Muscle layer of colon (tissue), 2 donors: ENCODE results near the gene NRL.

Experiments used
- H3K27ac ChIP-seq: one replicate; pipeline ENCODE4 v1.7.0; 2013; ENCODE audit warnings: low read depth, mild to moderate bottlenecking, low read length, moderate library complexity
- H3K27me3 ChIP-seq, 2 donors: one replicate each; pipeline ENCODE4 v1.7.0; 2013; ENCODE audit warnings: low read length in 2 of 2, mild to moderate bottlenecking in 2 of 2; ENCODE audit not compliant: insufficient read depth in 2 of 2, control insufficient read depth in 1 of 2
- H3K36me3 ChIP-seq: one replicate; pipeline ENCODE4 v1.7.0; 2013; ENCODE audit warnings: mild to moderate bottlenecking, low read length; ENCODE audit not compliant: insufficient read depth
- H3K4me1 ChIP-seq: one replicate; pipeline ENCODE4 v1.7.0; 2013; ENCODE audit warnings: mild to moderate bottlenecking, low read length; ENCODE audit not compliant: insufficient read depth
- H3K4me3 ChIP-seq, 2 donors: one replicate each; pipeline ENCODE4 v1.7.0; 2013; ENCODE audit warnings: low read length in 2 of 2, low read depth in 1 of 2, mild to moderate bottlenecking in 1 of 2, moderate library complexity in 1 of 2
- H3K9ac ChIP-seq: one replicate; pipeline ENCODE4 v1.7.0; 2013; ENCODE audit warnings: low read length
- H3K9me3 ChIP-seq: one replicate; pipeline ENCODE4 v1.7.0; 2013; ENCODE audit warnings: mild to moderate bottlenecking, low read length
- donor health status: abdominal sarcoma.
- donor health status: Adenocarcinoma of cecum.

Gene NRL

DNA sequence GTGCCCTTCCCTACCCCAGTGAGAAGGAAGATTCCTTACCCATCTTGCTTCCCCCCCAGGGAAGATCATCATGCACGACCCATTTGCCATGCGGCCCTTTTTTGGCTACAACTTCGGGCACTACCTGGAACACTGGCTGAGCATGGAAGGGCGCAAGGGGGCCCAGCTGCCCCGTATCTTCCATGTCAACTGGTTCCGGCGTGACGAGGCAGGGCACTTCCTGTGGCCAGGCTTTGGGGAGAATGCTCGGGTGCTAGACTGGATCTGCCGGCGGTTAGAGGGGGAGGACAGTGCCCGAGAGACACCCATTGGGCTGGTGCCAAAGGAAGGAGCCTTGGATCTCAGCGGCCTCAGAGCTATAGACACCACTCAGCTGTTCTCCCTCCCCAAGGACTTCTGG, 11.3 kb downstream of the NRL start:
- no peak overlapping the region for H3K4me3 ChIP-seq
- H3K4me1 ChIP-seq: peaks cover under 1% of the 10 kb centered on the region
- no peaks in the 10 kb centered on the region for H3K9me3 ChIP-seq
- peaks cover 5% of the 10 kb centered on the region for H3K36me3 ChIP-seq
- no peak overlapping the region for H3K9ac ChIP-seq
- H3K27me3 ChIP-seq: no peaks in the 10 kb centered on the region
- H3K27ac ChIP-seq: no peak overlapping the region

DNA sequence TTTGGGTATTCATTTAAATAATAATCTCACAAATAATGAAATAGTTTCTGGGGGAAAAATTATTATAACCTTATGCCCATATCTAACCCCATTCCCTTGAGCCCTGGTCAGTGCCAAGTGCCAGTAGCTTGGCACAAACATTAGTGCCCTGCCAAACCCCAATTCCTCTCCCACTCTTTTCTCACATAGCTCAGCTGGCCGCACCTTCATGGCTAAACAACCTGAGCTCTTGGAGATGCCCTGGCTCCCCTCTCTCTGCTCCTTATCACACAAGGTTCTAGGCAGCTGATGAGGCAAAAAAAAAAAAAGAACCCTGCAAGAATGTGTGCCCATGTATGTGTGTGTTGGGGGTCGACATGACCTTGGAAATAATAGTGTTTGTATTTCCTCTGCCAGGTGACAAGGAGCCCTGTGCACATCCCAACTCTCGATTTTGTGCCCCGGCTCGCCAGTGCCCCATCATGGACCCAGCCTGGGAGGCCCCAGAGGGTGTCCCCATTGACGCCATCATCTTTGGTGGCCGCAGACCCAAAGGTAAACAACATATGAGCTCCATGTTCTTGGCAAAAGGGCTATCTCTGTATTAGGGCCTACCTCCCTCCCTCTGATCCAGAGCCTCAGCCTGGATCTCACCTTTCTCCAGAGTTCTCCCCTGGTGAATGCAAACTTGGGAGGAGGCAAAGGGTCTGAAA, 12.2 kb downstream of the NRL start:
- Histone ChIP-seq H3K4me3 (no peak overlapping the region), H3K36me3 (peaks cover 7% of the 10 kb centered on the region), H3K9me3 (no peaks in the 10 kb centered on the region), H3K27me3 (no peaks in the 10 kb centered on the region), H3K4me1 (no peaks in the 10 kb centered on the region), H3K27ac (no peak overlapping the region), H3K9ac (no peak overlapping the region)

DNA sequence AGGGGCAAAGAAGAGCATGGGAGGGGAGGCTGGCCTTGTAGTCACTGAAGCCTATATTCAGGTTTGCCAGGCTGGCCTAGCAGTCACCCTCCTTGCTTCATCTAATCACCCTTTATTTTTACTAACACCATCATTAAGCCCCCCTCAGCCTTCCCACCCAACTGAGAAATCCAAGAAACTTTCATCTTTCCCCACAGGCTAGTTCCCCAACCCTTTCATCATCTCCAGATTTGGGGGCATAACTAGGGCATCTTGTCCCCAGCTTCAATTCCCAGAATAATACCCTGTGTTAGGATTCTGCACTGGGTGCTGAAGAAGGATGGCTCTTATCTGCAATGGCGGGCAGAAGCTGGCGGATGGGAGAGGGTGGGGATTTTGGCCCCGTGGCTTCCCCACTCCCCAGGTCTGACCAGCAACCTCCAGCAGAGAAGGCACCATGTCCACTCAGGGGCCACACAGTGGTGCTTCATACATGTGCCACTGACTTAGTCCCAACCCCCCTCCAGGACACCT, 13.7 kb downstream of the NRL start:
- peaks cover 7% of the 10 kb centered on the region for H3K36me3 ChIP-seq
- H3K27ac ChIP-seq: no peak overlapping the region
- H3K9ac ChIP-seq: no peak overlapping the region

DNA sequence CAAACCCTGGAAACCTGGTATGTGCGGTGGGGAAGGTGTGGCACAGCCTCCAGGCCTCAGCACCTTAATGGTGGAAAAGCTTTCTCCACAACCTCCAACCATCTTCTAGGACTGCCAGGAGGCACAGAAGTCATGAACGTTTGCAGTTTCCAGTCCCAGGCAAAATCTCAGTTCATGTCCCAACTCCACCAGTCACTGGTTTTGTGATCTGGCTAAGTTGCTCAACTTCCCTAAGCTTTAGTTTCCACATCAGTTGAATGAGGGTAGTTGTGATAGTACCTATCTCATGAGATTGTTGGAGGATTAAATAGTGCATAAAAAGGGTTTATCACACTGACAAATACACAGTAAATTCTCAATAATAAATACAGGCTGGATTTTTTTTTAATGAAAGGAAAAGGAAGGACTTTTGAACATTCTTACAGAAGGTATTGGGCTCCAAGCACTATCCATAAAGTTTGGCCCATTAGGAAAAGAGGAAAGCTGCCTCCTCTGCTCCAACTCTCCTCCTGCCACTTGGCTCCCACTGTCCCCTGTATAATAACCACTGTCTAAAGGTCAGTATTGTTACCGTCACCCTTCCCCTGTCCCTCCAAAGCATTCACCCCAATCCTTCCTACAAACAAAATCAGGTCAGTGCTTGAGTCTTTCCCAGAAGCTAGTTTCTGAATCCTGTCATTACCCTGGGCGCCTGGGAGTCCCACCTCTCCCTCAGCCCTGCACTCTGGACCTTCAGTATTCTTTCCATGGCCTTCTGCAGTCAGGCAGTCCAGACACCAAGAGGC, 14.4 kb downstream of the NRL start:
- no peaks in the 10 kb centered on the region for H3K27me3 ChIP-seq
- peaks cover 7% of the 10 kb centered on the region for H3K36me3 ChIP-seq
- H3K9ac ChIP-seq: no peak overlapping the region
- no peak overlapping the region for H3K27ac ChIP-seq
- H3K4me3 ChIP-seq: no peak overlapping the region
- peaks cover 5% of the 10 kb centered on the region for H3K4me1 ChIP-seq
- no peaks in the 10 kb centered on the region for H3K9me3 ChIP-seq

More for the DNA sequence above, 13.7 kb downstream of the NRL start:
- Histone ChIP-seq H3K4me1 (no peaks in the 10 kb centered on the region), H3K27me3 (no peaks in the 10 kb centered on the region), H3K4me3 (no peak overlapping the region), H3K9me3 (no peaks in the 10 kb centered on the region)

DNA sequence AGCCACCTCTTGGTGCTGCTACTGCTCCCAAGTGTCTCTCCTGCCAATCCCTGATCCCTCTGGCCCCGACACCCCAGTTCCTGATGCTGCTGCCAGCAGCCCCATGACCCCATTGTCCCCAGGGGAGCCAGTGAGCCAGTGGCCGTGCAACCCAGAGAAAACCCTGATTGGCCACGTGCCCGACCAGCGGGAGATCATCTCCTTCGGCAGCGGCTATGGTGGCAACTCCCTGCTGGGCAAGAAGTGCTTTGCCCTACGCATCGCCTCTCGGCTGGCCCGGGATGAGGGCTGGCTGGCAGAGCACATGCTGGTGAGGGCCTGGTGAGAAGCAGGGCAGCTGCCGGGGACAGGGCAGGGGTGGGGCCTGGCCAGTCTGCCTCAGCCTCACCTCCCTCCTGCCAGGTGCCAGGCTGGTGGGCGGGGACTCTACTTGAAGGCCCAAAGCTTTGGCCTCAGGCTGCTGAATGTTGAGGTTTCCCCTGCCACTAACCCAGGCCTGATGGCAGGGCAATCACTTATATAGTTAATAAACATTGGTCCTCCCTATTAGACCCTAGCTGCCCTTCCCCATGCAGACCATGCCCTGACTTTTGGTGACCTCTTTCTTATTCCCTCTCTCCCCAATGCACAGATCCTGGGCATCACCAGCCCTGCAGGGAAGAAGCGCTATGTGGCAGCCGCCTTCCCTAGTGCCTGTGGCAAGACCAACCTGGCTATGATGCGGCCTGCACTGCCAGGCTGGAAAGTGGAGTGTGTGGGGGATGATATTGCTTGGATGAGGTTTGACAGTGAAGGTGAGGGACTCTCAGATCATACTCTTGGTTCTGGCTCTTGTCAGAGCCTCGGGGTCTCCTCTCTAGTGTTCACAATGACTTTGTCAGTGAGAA, 15.6 kb downstream of the NRL start:
- Histone ChIP-seq H3K27ac (no peak overlapping the region), H3K4me3 (no peak overlapping the region), H3K4me1 (peaks cover 13% of the 10 kb centered on the region), H3K9me3 (no peaks in the 10 kb centered on the region), H3K9ac (no peak overlapping the region), H3K27me3 (no peaks in the 10 kb centered on the region), H3K36me3 (peaks cover 7% of the 10 kb centered on the region)

DNA sequence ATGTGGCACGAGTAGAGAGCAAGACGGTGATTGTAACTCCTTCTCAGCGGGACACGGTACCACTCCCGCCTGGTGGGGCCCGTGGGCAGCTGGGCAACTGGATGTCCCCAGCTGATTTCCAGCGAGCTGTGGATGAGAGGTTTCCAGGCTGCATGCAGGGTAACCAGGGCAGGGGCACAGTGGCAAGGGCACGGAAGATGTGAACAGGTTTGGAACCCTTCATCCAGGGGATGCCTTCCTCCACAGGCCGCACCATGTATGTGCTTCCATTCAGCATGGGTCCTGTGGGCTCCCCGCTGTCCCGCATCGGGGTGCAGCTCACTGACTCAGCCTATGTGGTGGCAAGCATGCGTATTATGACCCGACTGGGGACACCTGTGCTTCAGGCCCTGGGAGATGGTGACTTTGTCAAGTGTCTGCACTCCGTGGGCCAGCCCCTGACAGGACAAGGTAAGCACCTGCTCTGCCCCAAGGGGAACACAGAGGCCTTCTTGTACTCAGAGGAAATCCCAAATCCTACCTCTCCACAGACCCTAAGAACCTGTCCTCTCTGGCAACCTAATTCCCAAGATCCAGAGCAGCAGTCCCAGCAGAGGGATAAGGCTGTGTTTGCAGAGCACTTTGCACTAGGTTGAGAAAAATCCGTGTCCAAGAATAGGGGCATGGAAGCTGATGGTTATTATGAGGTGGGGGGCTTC, 16.4 kb downstream of the NRL start:
- no peak overlapping the region for H3K27ac ChIP-seq
- H3K36me3 ChIP-seq: peaks cover 7% of the 10 kb centered on the region
- H3K9ac ChIP-seq: no peak overlapping the region
- peaks cover 18% of the 10 kb centered on the region for H3K4me1 ChIP-seq
- no peaks in the 10 kb centered on the region for H3K27me3 ChIP-seq
- H3K9me3 ChIP-seq: no peaks in the 10 kb centered on the region
- no peak overlapping the region for H3K4me3 ChIP-seq

DNA sequence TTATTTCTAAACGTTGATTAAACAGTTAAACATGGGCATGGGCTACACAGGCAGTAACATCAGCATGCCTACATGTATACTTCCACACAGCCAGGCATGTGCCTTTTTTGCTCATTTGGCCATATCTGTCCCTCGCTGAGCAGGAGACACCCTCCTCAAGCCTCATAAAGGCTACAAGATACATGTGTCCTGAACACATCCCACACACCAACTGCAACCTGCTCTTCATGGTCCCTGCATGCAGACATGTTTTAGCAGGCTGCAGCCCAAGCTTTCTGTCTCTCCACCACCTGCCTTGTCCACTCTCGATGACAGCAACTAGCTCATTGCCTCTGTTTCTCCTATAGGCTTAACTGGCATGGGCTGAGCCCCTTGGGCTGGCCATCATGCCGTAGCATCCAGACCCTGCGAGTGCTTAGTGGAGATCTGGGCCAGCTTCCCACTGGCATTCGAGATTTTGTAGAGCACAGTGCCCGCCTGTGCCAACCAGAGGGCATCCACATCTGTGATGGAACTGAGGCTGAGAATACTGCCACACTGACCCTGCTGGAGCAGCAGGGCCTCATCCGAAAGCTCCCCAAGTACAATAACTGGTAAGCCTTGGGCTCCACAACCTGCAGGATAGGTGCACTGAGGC, 18.1 kb downstream of the NRL start:
- Histone ChIP-seq H3K9ac (no peak overlapping the region), H3K4me1 (peaks cover 20% of the 10 kb centered on the region), H3K4me3 (no peak overlapping the region), H3K36me3 (peaks cover 7% of the 10 kb centered on the region), H3K9me3 (no peaks in the 10 kb centered on the region), H3K27ac (no peak overlapping the region), H3K27me3 (no peaks in the 10 kb centered on the region)

DNA sequence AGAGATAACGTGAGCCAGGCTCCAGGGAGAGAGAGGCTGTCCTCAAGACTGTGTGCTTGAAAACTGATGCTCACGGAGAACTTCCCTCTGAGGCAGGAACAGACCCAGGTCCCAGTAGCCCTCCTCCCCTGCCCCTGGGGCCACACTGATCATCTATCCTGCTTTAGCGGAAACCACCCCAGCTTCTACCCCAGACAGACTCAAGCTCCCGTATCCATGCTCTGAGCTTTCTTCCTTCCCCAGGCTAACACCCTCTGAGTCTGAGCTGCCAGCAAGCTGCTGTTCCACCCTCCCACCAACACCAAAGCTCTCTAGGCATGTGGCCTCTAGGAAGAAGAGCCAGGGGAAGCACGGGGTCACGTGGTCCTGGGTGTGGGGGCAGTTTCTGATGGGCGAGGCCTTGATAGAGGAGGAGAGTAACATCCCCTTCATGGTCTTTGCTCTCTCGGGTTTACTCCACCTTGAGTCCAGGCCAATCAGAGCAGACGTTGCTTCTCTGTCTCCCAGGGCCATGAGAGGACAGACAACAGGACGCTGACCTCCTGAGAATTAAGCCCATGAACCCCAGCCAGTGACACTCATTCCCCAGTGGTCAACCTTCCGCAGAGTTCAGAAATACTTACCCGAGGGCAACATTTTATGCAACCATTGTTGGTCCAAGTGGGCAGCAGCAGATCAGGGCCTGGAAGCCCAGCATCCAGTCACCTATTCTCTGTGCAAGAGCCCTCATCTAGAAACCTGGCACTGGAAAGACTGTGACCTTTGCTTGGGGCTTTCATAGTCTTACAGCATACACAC, 19.3 kb downstream of the NRL start:
- H3K4me1 ChIP-seq: peaks cover 20% of the 10 kb centered on the region
- H3K9me3 ChIP-seq: no peaks in the 10 kb centered on the region
- H3K9ac ChIP-seq: peak overlapping the region; percentile 74
- no peaks in the 10 kb centered on the region for H3K27me3 ChIP-seq
- H3K27ac ChIP-seq: peak overlapping the region; percentile 70
- peaks cover 7% of the 10 kb centered on the region for H3K36me3 ChIP-seq
- peak overlapping the region; percentile 57 to 66 for H3K4me3 ChIP-seq

DNA sequence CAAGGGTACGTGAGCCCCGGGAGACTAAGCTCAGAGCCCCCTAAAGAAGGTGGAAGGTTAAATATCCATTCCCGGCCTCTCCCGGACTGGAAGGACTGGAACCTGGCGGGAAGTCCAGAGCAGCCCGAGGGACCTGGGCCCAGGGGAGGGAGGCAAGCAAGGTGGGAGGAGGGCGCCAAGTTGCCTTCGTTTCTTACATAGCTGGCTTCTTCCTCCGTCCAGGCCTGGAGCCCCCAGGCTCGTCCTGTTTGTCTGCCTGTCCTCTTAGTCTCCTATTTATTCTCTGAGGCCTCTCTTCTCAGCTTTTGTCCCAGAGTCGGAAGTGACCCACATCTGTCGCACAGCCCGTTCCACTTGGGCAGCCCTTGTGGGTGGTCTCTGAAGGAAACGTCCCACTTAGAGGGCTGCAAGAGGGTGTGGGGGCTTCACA, 19.9 kb downstream of the NRL start:
- Histone ChIP-seq H3K4me1 (peaks cover 20% of the 10 kb centered on the region), H3K4me3 (peak overlapping the region; percentile 57 to 66), H3K27ac (peak overlapping the region; percentile 70), H3K27me3 (no peaks in the 10 kb centered on the region), H3K9ac (peak overlapping the region; percentile 74), H3K36me3 (peaks cover 7% of the 10 kb centered on the region), H3K9me3 (no peaks in the 10 kb centered on the region)
